NT2/D1 (cell line): ENCODE results near the gene PAPSS2.

ENCODE experiments used
- DNase-seq: peaks from one replicate; pipeline ENCODE4 v3.0.0-alpha.2; 2011; ENCODE audit warnings: low read depth, low spot score
- H3K27me3 ChIP-seq: 2 replicates; pipeline ENCODE4 v1.6.0; 2011; ENCODE audit warnings: mild to moderate bottlenecking; ENCODE audit not compliant: insufficient read length, insufficient read depth
- H3K36me3 ChIP-seq: 2 replicates; pipeline ENCODE4 v1.6.1; 2011; ENCODE audit warnings: mild to moderate bottlenecking, low read length, mixed read lengths; ENCODE audit not compliant: insufficient read depth, insufficient read length
- H3K4me1 ChIP-seq: 2 replicates; pipeline ENCODE4 v1.5.1; 2011; ENCODE audit not compliant: insufficient read depth, insufficient read length
- H3K4me3 ChIP-seq: 2 replicates; pipeline ENCODE4 v1.5.1; 2011; ENCODE audit warnings: low read depth; ENCODE audit not compliant: insufficient read length
- H3K9ac ChIP-seq: 2 replicates; pipeline ENCODE4 v1.6.0; 2011; ENCODE audit warnings: low read depth; ENCODE audit not compliant: insufficient read length
- H3K9me3 ChIP-seq: 2 replicates; pipeline ENCODE4 v1.5.1; 2011; ENCODE audit warnings: mild to moderate bottlenecking, low read length; ENCODE audit not compliant: insufficient read depth
- SUZ12 ChIP-seq: IDR thresholded peaks from 2 replicates; pipeline ENCODE4 v1.6.1; 2011; ENCODE audit not compliant: insufficient read length, insufficient read depth; ENCODE audit errors: extremely low read depth
- YY1 ChIP-seq: IDR thresholded peaks from 2 replicates; pipeline ENCODE4 v1.6.1; 2011; ENCODE audit not compliant: insufficient read length, insufficient read depth
- ZNF274 ChIP-seq: IDR thresholded peaks from 2 replicates; pipeline ENCODE4 v1.6.1; 2011; ENCODE audit warnings: mild to moderate bottlenecking, low read depth, low read length

Gene PAPSS2

DNA sequence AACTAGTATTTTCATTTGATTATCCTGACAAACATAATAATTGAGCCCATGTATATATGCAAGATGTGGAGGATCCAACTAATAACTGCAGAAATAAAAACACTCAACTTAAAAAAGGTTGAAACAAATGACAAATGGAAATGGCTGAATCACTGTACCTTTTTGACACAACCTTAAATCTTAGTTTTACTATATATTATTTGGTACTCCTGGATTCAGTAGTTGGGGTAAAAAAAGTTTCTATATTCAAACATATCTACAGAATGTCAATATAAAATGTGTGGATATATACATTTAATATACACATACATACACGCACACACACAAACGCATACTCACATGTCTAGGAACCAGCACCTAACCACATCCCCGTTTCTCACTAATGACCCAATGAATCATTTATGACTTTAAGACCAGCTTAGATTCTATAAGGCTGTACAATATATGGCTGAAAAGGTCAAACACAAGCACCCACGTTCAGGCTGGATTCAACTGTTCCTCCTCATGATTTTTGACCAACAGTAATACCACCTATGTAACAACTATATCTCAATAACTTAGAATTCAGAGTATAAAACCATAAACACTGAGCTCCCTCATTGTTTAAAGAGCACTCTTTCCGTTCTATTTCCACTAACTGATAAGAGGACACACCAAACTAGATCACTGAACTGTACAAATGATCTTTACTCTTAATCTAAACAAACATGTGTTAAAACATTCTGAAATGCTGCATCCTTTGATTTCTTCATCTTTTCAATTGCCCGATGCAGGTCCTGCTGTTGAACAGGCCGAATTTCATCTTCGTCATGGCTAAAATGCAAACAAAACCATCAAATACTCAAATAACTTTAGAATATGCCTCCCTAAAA, 94.6 kb downstream of the PAPSS2 start:
- no peak for DNase-seq
- no peaks in the 10 kb centered on the region for H3K9me3 ChIP-seq
- no peak for TF ChIP-seq SUZ12
- no peak for TF ChIP-seq ZNF274
- no peak for TF ChIP-seq YY1
- no peak overlapping the region for H3K4me3 ChIP-seq
- H3K36me3 ChIP-seq: peaks cover 29% of the 10 kb centered on the region
- no peaks in the 10 kb centered on the region for H3K4me1 ChIP-seq
- no peaks in the 10 kb centered on the region for H3K27me3 ChIP-seq
- H3K9ac ChIP-seq: no peak overlapping the region

- no peaks in the 10 kb centered on the region for H3K27me3 ChIP-seq
- TF ChIP-seq YY1 (no peak), ZNF274 (no peak), SUZ12 (no peak)
- H3K36me3 ChIP-seq: peaks cover 38% of the 10 kb centered on the region
- no peak overlapping the region for H3K9ac ChIP-seq
- H3K4me1 ChIP-seq: no peaks in the 10 kb centered on the region
- DNase-seq: no peak
- no peaks in the 10 kb centered on the region for H3K9me3 ChIP-seq
- no peak overlapping the region for H3K4me3 ChIP-seq
These were observed 98.0 kb downstream of the PAPSS2 start for GRCh38 chr10:87757685-87758084.

DNA sequence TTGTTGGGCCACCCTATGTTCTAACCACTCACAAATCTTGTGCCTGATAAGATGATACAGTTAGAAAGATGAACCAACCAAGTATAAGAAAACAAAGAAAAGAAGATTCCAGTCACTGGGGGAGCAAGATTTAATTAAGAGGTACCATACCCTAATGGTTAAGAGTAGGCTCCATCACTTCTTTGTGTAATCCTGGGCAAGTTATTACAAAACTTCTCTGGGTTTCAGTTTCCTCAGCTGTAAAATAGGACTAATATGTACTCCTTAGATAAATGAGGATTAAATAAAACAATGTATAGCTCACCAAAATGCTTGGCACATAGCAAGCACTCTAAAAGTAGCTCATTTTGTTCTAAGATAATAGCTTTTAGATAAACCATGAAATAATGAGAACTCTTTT, 99.9 kb downstream of the PAPSS2 start:
- H3K36me3 ChIP-seq: peaks cover 36% of the 10 kb centered on the region
- no peaks in the 10 kb centered on the region for H3K9me3 ChIP-seq
- no peak overlapping the region for H3K9ac ChIP-seq
- no peaks in the 10 kb centered on the region for H3K27me3 ChIP-seq
- DNase-seq: no peak
- no peaks in the 10 kb centered on the region for H3K4me1 ChIP-seq
- TF ChIP-seq SUZ12 (no peak), ZNF274 (no peak), YY1 (no peak)
- no peak overlapping the region for H3K4me3 ChIP-seq

GRCh38 chr10:87760195-87760905, 100.7 kb downstream of the PAPSS2 start:
- H3K9me3 ChIP-seq: no peaks in the 10 kb centered on the region
- H3K27me3 ChIP-seq: no peaks in the 10 kb centered on the region
- no peak overlapping the region for H3K9ac ChIP-seq
- no peaks in the 10 kb centered on the region for H3K4me1 ChIP-seq
- TF ChIP-seq ZNF274 (no peak), SUZ12 (no peak), YY1 (no peak)
- no peak for DNase-seq
- peaks cover 37% of the 10 kb centered on the region for H3K36me3 ChIP-seq
- no peak overlapping the region for H3K4me3 ChIP-seq

- Histone ChIP-seq H3K9me3 (no peaks in the 10 kb centered on the region), H3K4me1 (no peaks in the 10 kb centered on the region), H3K9ac (no peak overlapping the region), H3K4me3 (no peak overlapping the region), H3K36me3 (peaks cover 37% of the 10 kb centered on the region), H3K27me3 (no peaks in the 10 kb centered on the region)
- no peak for DNase-seq
- no peak for TF ChIP-seq SUZ12
- no peak for TF ChIP-seq YY1
These were observed 101.5 kb downstream of the PAPSS2 start for GRCh38 chr10:87761153-87761552.

GRCh38 chr10:87761892-87762291, 102.2 kb downstream of the PAPSS2 start:
- no peak for TF ChIP-seq SUZ12
- TF ChIP-seq ZNF274: no peak
- no peak for TF ChIP-seq YY1
- Histone ChIP-seq H3K9ac (no peak overlapping the region), H3K4me1 (no peaks in the 10 kb centered on the region), H3K4me3 (no peak overlapping the region), H3K27me3 (no peaks in the 10 kb centered on the region), H3K9me3 (no peaks in the 10 kb centered on the region), H3K36me3 (peaks cover 35% of the 10 kb centered on the region)
- DNase-seq: no peak

DNA sequence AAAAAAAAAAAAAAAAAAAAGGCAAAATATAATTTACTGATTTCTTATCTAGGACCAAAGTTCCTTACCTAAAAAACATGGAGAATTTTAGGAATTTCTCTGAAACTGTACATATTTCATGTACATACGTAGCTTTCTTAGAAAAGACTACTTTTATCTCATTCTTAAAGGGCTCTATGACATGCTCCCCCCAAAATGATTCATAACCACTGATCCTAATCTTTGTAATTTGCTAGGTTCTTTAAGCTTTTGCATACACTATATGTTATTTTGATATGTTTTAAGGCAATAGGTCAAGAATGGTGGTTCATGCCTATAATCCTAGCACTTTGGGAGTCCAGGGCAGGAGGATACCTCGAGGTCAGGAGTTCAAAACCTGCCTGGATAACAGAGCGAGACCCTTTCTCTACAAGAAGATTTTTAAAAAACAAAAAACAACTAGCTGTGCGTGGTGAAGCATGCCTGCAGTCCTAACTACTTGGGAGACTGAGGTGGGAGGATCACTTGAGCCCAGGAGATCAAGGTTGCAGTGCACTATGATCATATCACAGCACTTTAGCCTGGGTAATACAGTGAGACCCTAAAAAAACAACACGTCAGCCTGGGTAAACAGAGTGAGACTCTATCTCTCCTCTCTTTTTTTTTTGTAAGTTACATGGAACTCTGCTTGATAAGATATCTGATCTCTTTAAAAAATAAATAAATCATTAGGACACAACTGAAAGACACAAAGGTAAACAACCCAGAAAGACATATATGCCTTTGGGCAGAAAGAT, 103.6 kb downstream of the PAPSS2 start:
- peaks cover 41% of the 10 kb centered on the region for H3K36me3 ChIP-seq
- H3K4me1 ChIP-seq: no peaks in the 10 kb centered on the region
- no peak for TF ChIP-seq ZNF274
- TF ChIP-seq YY1: no peak
- TF ChIP-seq SUZ12: no peak
- H3K27me3 ChIP-seq: no peaks in the 10 kb centered on the region
- no peaks in the 10 kb centered on the region for H3K9me3 ChIP-seq
- H3K9ac ChIP-seq: no peak overlapping the region
- H3K4me3 ChIP-seq: no peak overlapping the region
- DNase-seq: no peak
